IMR-90 (cell line): ENCODE results near the gene ADAMTS19. TPM values are rescaled to one million over a fixed set of nuclear protein-coding genes. Genes with fewer than 3 reads are reported as not detected.

Experiments
- ATAC-seq: fragments of 200-7000 bp; cut with Tn5 transposase; 2 replicates; pipeline ENCODE4 v1.9.1; 2020; ENCODE audit warnings: low read depth, mild to moderate bottlenecking, moderate library complexity
- BruUV-seq: library from RNA; stranded (reverse); fragments of 400-500 nt; replicated peaks from 2 replicates; lab custom pipeline; 2021; lab: Mats Ljungman, UMichigan
- CTCF ChIA-PET: fragments of 300-600 bp; formaldehyde crosslinking; extraction: SDS; loops from one replicate; lab custom pipeline; 2021; ENCODE audit warnings: antibody characterized with exemption; lab: Yijun Ruan, JAX
- POLR2A ChIA-PET: fragments of 300-600 bp; sonication (Branson Sonifier 250); formaldehyde crosslinking; loops from one replicate; lab custom pipeline; 2022; ENCODE audit warnings: antibody characterized with exemption; ENCODE audit not compliant: unreplicated experiment; lab: Charles Lee
- DNase-seq: peaks from one replicate; pipeline ENCODE4 v3.0.0; 2013
- H2AFZ ChIP-seq: replicated peaks from 2 replicates; pipeline ENCODE3; 2013; ENCODE audit warnings: low read length, mild to moderate bottlenecking; ENCODE audit not compliant: poor library complexity
- H2AK5ac ChIP-seq: 2 replicates; pipeline ENCODE4 v1.6.1; 2013; ENCODE audit warnings: low read depth, low read length, inconsistent platforms
- H2AK9ac ChIP-seq: replicated peaks from 2 replicates; pipeline ENCODE3; 2013; ENCODE audit warnings: mild to moderate bottlenecking, low read depth, low read length, moderate library complexity; ENCODE audit not compliant: poor library complexity
- H2BK120ac ChIP-seq: 2 replicates; pipeline ENCODE4 v1.6.1; 2013; ENCODE audit warnings: low read depth, low read length, inconsistent platforms
- H2BK15ac ChIP-seq: 3 replicates; pipeline ENCODE4 v1.6.1; 2013; ENCODE audit warnings: low read depth, low read length, inconsistent platforms
- H2BK20ac ChIP-seq: 2 replicates; pipeline ENCODE4 v1.6.1; 2013; ENCODE audit warnings: low read depth, mild to moderate bottlenecking, inconsistent platforms, low read length, moderate library complexity
- H2BK5ac ChIP-seq: 2 replicates; pipeline ENCODE4 v1.6.1; 2013; ENCODE audit warnings: mild to moderate bottlenecking, low read depth, low read length, inconsistent platforms; ENCODE audit not compliant: poor library complexity, severe bottlenecking
- H3K14ac ChIP-seq: replicated peaks from 2 replicates; pipeline ENCODE4 v1.6.1; 2013; ENCODE audit warnings: low read depth, low read length, inconsistent platforms
- H3K18ac ChIP-seq: 2 replicates; pipeline ENCODE4 v1.6.1; 2013; ENCODE audit warnings: low read depth, low read length, control low read depth
- H3K23ac ChIP-seq: 2 replicates; pipeline ENCODE4 v1.6.1; 2013; ENCODE audit warnings: low read depth, low read length, inconsistent platforms
- H3K27ac ChIP-seq: 2 replicates; pipeline ENCODE4 v1.5.1; 2013; ENCODE audit warnings: mild to moderate bottlenecking, control low read depth, low read length; ENCODE audit not compliant: insufficient read depth
- H3K27me3 ChIP-seq: 2 replicates; pipeline ENCODE4 v1.6.1; 2013; ENCODE audit warnings: low read length; ENCODE audit not compliant: control insufficient read depth, insufficient read depth
- H3K36me3 ChIP-seq: 2 replicates; pipeline ENCODE4 v1.6.1; 2013; ENCODE audit warnings: low read length, mixed read lengths; ENCODE audit not compliant: control insufficient read depth, insufficient read depth
- H3K4ac ChIP-seq: 2 replicates; pipeline ENCODE4 v1.6.1; 2013; ENCODE audit warnings: low read depth, low read length, inconsistent platforms
- H3K4me1 ChIP-seq: 2 replicates; pipeline ENCODE4 v1.6.1; 2013; ENCODE audit warnings: low read length, mixed read lengths; ENCODE audit not compliant: control insufficient read depth, insufficient read depth
- H3K4me2 ChIP-seq: 2 replicates; pipeline ENCODE4 v1.6.1; 2013; ENCODE audit warnings: low read depth, mild to moderate bottlenecking, control low read depth, low read length, moderate library complexity
- H3K4me3 ChIP-seq: 2 replicates; pipeline ENCODE4 v1.5.1; 2013; ENCODE audit warnings: low read depth, mild to moderate bottlenecking, control low read depth, low read length, moderate library complexity; ENCODE audit not compliant: insufficient read depth
- H3K56ac ChIP-seq: 2 replicates; pipeline ENCODE4 v1.6.1; 2013; ENCODE audit warnings: low read length, inconsistent platforms; ENCODE audit not compliant: insufficient read depth; ENCODE audit errors: extremely low read depth
- H3K79me1 ChIP-seq, 2 experiments: 2 replicates each; pipeline ENCODE4 v1.6.1; 2013; ENCODE audit warnings: low read length in 2 of 2, inconsistent platforms in 1 of 2, low read depth in 1 of 2
- H3K9ac ChIP-seq: 2 replicates; pipeline ENCODE4 v1.6.1; 2013; ENCODE audit warnings: low read depth, low read length, control low read depth
- H3K9me1 ChIP-seq: 2 replicates; pipeline ENCODE4 v1.6.1; 2013; ENCODE audit warnings: low read length, inconsistent platforms; ENCODE audit not compliant: insufficient read depth
- H3K9me3 ChIP-seq: 2 replicates; pipeline ENCODE4 v1.6.1; 2013; ENCODE audit warnings: low read length; ENCODE audit not compliant: control insufficient read depth, insufficient read depth
- H4K20me1 ChIP-seq: 2 replicates; pipeline ENCODE4 v1.6.1; 2013; ENCODE audit warnings: low read length, inconsistent platforms; ENCODE audit not compliant: insufficient read depth
- H4K5ac ChIP-seq: 2 replicates; pipeline ENCODE4 v1.6.1; 2013; ENCODE audit warnings: mild to moderate bottlenecking, low read depth, low read length, control low read depth
- H4K8ac ChIP-seq, 2 experiments: 2 replicates each; pipeline ENCODE4 v1.6.1; 2013; ENCODE audit warnings: low read depth in 2 of 2, low read length in 2 of 2, control low read depth in 1 of 2, inconsistent platforms in 1 of 2
- H4K91ac ChIP-seq: 2 replicates; pipeline ENCODE4 v1.6.1; 2013; ENCODE audit warnings: low read depth, low read length, inconsistent platforms; ENCODE audit not compliant: insufficient read depth
- FOS ChIP-seq: fragments of 150-350 bp; IDR thresholded peaks from 2 replicates; pipeline ENCODE4 v1.6.1; 2016; ENCODE audit warnings: low read depth, low read length
- MXI1 ChIP-seq: IDR thresholded peaks from 2 replicates; pipeline ENCODE4 v1.6.1; 2012; ENCODE audit warnings: low read depth, mild to moderate bottlenecking, low read length, moderate library complexity, borderline replicate concordance
- POLR2A ChIP-seq: IDR thresholded peaks from 2 replicates; pipeline ENCODE4 v1.6.1; 2012; ENCODE audit warnings: mild to moderate bottlenecking, low read depth, low read length
- RAD21 ChIP-seq: IDR thresholded peaks from 2 replicates; pipeline ENCODE4 v1.6.1; 2012; ENCODE audit warnings: low read length, improper control_type of control experiment
- RCOR1 ChIP-seq: IDR thresholded peaks from 2 replicates; pipeline ENCODE4 v1.6.1; 2012; ENCODE audit warnings: mild to moderate bottlenecking, low read length, improper control_type of control experiment; ENCODE audit not compliant: insufficient replicate concordance
- RFX5 ChIP-seq: IDR thresholded peaks from 2 replicates; pipeline ENCODE4 v1.8.0; 2012; ENCODE audit warnings: low read depth, mild to moderate bottlenecking, low read length, moderate library complexity
- SMC3 ChIP-seq: fragments of 150-350 bp; IDR thresholded peaks from 2 replicates; pipeline ENCODE4 v1.6.1; 2016; ENCODE audit warnings: low read depth, mild to moderate bottlenecking, antibody characterized with exemption, low read length, moderate library complexity
- WGBS, 2 experiments: methylation state at CpG; one replicate each; pipeline versions ENCODE4 v1.1.5 to v1.1.7; 2013; ENCODE audit warnings: missing lambda C conversion rate in 2 of 2; ENCODE audit not compliant: insufficient read length in 1 of 2; ENCODE audit errors: extremely low coverage in 2 of 2; 5-methylcytosine and 5-hydroxymethylcytosine counted together
- dilution Hi-C: fragments of 300-500 bp; cut with HindIII; formaldehyde crosslinking; loops from one replicate; pipeline ENCODE4 v1.14.3; 2018; ENCODE audit warnings: low sequenced_read_pairs; ENCODE audit not compliant: unreplicated experiment
- in situ Hi-C: fragments of 300-500 bp; cut with MboI; formaldehyde crosslinking; loops from 3 replicates; pipeline ENCODE4 v1.14.3; 2019; ENCODE audit warnings: low sequenced_read_pairs, inconsistent platforms, mixed read lengths
- intact Hi-C: fragments of 100-400 bp; cut with micrococcal nuclease; formaldehyde crosslinking; loops from 2 replicates; pipeline ENCODE4 v1.10.0; 2022
- polyA plus RNA-seq, 3 experiments: library from polyadenylated mRNA; depleted of rRNA; stranded (reverse); fragments of >200 nt; gene quantifications; 2 replicates each; pipeline ENCODE4 v1.2.3, GENCODE V29; 2012; ENCODE audit warnings: low replicate concordance in 1 of 3
- total RNA-seq: library from RNA; depleted of rRNA; stranded (reverse); fragments of >200 nt; gene quantifications from 2 replicates; pipeline ENCODE4 v1.2.3, GENCODE V29; 2012
- TF ChIP-seq, protein P1 (sequence below): fragments of 150-350 bp; IDR thresholded peaks from 2 replicates; pipeline ENCODE4 v1.6.1; 2017; ENCODE audit warnings: mild to moderate bottlenecking, antibody characterized with exemption, low read length, low read depth
- TF ChIP-seq, protein P2 (sequence below): fragments of 150-350 bp; IDR thresholded peaks from 2 replicates; pipeline ENCODE4 v1.6.1; 2016; ENCODE audit warnings: low read depth, mild to moderate bottlenecking, low read length, moderate library complexity, borderline replicate concordance

The ADAMTS19 gene
- total and polyA plus RNA-seq, 2 of the 4 experiments (the other 2 are of a cell fraction) = under 0.01 to 0.17 TPM

DNA sequence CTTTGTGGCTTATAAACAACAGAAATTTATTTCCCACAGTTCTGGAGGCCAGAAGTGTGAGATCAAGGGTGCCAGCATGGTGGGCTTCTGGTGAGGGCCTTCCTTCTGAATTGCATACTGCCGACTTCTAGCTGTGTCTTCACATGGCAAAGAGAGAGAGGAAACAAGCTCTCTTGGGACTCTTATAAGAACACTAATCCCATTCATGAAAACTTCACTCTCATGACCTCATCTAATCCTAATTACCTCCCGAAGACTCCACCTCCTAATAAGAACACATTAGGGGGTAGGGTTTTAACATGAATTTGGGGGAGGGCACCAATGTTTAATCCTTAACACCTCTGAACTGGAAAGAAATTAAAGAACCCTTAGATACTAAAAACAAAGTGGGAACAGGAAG lies 211.9 kb downstream of the ADAMTS19 start:
- no peaks in the 10 kb centered on the region for H3K4me1 ChIP-seq
- H3K9ac ChIP-seq = no peak overlapping the region
- no peak overlapping the region for H4K5ac ChIP-seq
- no peak for ATAC-seq
- no peak overlapping the region for H2BK5ac ChIP-seq
- no peak overlapping the region for H2BK20ac ChIP-seq
- no peaks in the 10 kb centered on the region for H3K36me3 ChIP-seq
- no peak overlapping the region for H2AK5ac ChIP-seq
- H3K79me1 ChIP-seq = no peaks in the 10 kb centered on the region
- no peak overlapping the region for H3K4me3 ChIP-seq
- H3K27me3 ChIP-seq = no peaks in the 10 kb centered on the region
- no peak overlapping the region for H3K27ac ChIP-seq
- in situ Hi-C loops (no loop called here), intact Hi-C loops (no loop called here), dilution Hi-C loops (no loop called here)
- H3K18ac ChIP-seq = no peak overlapping the region
- no peaks in the 10 kb centered on the region for H3K9me1 ChIP-seq
- no peak overlapping the region for H3K14ac ChIP-seq
- no peak overlapping the region for H3K4ac ChIP-seq
- H3K4me2 ChIP-seq = no peak overlapping the region
- no peak overlapping the region for H4K91ac ChIP-seq
- H2AFZ ChIP-seq = no peak overlapping the region
- CTCF ChIA-PET = no interaction called here
- POLR2A ChIA-PET = no interaction called here
- no peaks in the 10 kb centered on the region for H4K20me1 ChIP-seq
- no peak for TF ChIP-seq POLR2A
- TF ChIP-seq, protein P1, sequence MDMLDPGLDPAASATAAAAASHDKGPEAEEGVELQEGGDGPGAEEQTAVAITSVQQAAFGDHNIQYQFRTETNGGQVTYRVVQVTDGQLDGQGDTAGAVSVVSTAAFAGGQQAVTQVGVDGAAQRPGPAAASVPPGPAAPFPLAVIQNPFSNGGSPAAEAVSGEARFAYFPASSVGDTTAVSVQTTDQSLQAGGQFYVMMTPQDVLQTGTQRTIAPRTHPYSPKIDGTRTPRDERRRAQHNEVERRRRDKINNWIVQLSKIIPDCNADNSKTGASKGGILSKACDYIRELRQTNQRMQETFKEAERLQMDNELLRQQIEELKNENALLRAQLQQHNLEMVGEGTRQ = no peak
- no peak for TF ChIP-seq RCOR1
- no peak for TF ChIP-seq SMC3
- TF ChIP-seq, protein P2, sequence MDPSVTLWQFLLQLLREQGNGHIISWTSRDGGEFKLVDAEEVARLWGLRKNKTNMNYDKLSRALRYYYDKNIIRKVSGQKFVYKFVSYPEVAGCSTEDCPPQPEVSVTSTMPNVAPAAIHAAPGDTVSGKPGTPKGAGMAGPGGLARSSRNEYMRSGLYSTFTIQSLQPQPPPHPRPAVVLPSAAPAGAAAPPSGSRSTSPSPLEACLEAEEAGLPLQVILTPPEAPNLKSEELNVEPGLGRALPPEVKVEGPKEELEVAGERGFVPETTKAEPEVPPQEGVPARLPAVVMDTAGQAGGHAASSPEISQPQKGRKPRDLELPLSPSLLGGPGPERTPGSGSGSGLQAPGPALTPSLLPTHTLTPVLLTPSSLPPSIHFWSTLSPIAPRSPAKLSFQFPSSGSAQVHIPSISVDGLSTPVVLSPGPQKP = no peak
- TF ChIP-seq RAD21 = no peak
- no peak for TF ChIP-seq FOS
- TF ChIP-seq RFX5 = no peak
- no peak for TF ChIP-seq MXI1
- no TSS peak for BruUV-seq
- no peaks in the 10 kb centered on the region for H3K9me3 ChIP-seq
- no peak overlapping the region for H4K8ac ChIP-seq
- H3K56ac ChIP-seq = no peak overlapping the region
- H2BK15ac ChIP-seq = no peak overlapping the region
- DNase-seq = no peak
- H2BK120ac ChIP-seq = no peak overlapping the region
- no peak overlapping the region for H3K23ac ChIP-seq
- no CpG with 5 or more reads among the region's 2 CpGs for WGBS, 2 experiments
- H2AK9ac ChIP-seq = no peak overlapping the region
